ENCODE results near the gene RFX3.

The RFX3 gene

GRCh38 chr9:3409453-3409852 is 116.3 kb downstream of the RFX3 start:
- ChIA-PET POLR2A (no interaction called here), CTCF (interaction anchor here (1.3 to 1.8 kb wide), 3 partner anchors 18 to 552 kb away, joined by 3 to 8 read pairs (median 3); no protein-coding TSS in a partner anchor)
- DNase-seq (ENCODE audit: low read depth, low spot score), result no peak
- no peak overlapping the region for H3K4me3 ChIP-seq (ENCODE audit: low read depth, low read length)
- TF ChIP-seq CTCF (IDR thresholded peaks at IDR 0.05; ENCODE audit: insufficient read depth, low read length, missing control alignments), result no peak

GRCh38 chr9:3403315-3403714 is 122.5 kb downstream of the RFX3 start:
- ChIA-PET POLR2A (no interaction called here), CTCF (no interaction called here)
- no peak for TF ChIP-seq CTCF (IDR thresholded peaks at IDR 0.05; ENCODE audit: insufficient read depth, low read length, missing control alignments)
- no peak for DNase-seq (ENCODE audit: low read depth, low spot score)
- H3K4me3 ChIP-seq (ENCODE audit: low read depth, low read length), result no peak overlapping the region

GRCh38 chr9:3401221-3401954 is 124.4 kb downstream of the RFX3 start:
- DNase-seq (ENCODE audit: low read depth, low spot score), result no peak
- TF ChIP-seq CTCF (IDR thresholded peaks at IDR 0.05; ENCODE audit: insufficient read depth, low read length, missing control alignments), result no peak
- no peak overlapping the region for H3K4me3 ChIP-seq (ENCODE audit: low read depth, low read length)
- CTCF ChIA-PET, result no interaction called here
- POLR2A ChIA-PET, result interaction anchor here (0.6 kb wide), 1 partner anchor 14 kb away, joined by 3 read pairs; no protein-coding TSS in a partner anchor

GRCh38 chr9:3398232-3398648 is 127.6 kb downstream of the RFX3 start:
- ChIA-PET CTCF (no interaction called here), POLR2A (no interaction called here)

GRCh38 chr9:3397766-3398165 is 128.0 kb downstream of the RFX3 start:
- no peak for DNase-seq (ENCODE audit: low read depth, low spot score)
- ChIA-PET POLR2A (no interaction called here), CTCF (no interaction called here)
- TF ChIP-seq CTCF (IDR thresholded peaks at IDR 0.05; ENCODE audit: insufficient read depth, low read length, missing control alignments), result no peak
- H3K4me3 ChIP-seq (ENCODE audit: low read depth, low read length), result no peak overlapping the region

More at GRCh38 chr9:3398232-3398648, 127.6 kb downstream of the RFX3 start:
- no peak for TF ChIP-seq CTCF (IDR thresholded peaks at IDR 0.05; ENCODE audit: insufficient read depth, low read length, missing control alignments)
- no peak overlapping the region for H3K4me3 ChIP-seq (ENCODE audit: low read depth, low read length)
- DNase-seq (ENCODE audit: low read depth, low spot score), result no peak

- no peak overlapping the region for H3K4me3 ChIP-seq (ENCODE audit: low read depth, low read length)
- TF ChIP-seq CTCF (IDR thresholded peaks at IDR 0.05; ENCODE audit: insufficient read depth, low read length, missing control alignments), result no peak
- no peak for DNase-seq (ENCODE audit: low read depth, low spot score)
- ChIA-PET POLR2A (no interaction called here), CTCF (interaction anchor here (1.3 kb wide), 1 partner anchor 11 kb away, joined by 5 read pairs; no protein-coding TSS in a partner anchor)
Observed at GRCh38 chr9:3391414-3391813, 134.4 kb downstream of the RFX3 start.
